T-cell (primary cell): Measurements from ENCODE around the gene KDF1. TPM values are rescaled to one million over a fixed set of nuclear protein-coding genes. Genes with fewer than 3 reads are reported as not detected.

Experiments
- ATAC-seq, 4 experiments: fragments of 200-7000 bp in 3 of 4; fragments of 150-1000 bp in 1 of 4; cut with Tn5 transposase; replicated peaks in 1 of 4; 1 replicate in 3 of 4; 2 replicates in 1 of 4; pipeline ENCODE4 v1.10.0; 2021; ENCODE audit warnings: moderate library complexity in 3 of 4, mild to moderate bottlenecking in 2 of 4, moderate number of reproducible peaks in 1 of 4
- CTCF ChIA-PET, 2 donors: fragments of 300-600 bp; sonication (Branson Sonifier 250); formaldehyde crosslinking; loops; one replicate each; lab custom pipeline; 2022; ENCODE audit warnings: antibody characterized with exemption in 2 of 2; lab: Charles Lee
- POLR2A ChIA-PET, 2 donors: fragments of 300-600 bp; sonication (Branson Sonifier 250); formaldehyde crosslinking; loops; one replicate each; lab custom pipeline; 2022; ENCODE audit warnings: antibody characterized with exemption in 2 of 2; lab: Charles Lee
- DNase-seq, 35 experiments: peaks; one replicate each; pipeline versions ENCODE4 v3.0.0 to v3.0.0-alpha.2; 2013 to 2023
- H3K27ac ChIP-seq: one replicate; pipeline ENCODE4 v1.5.1; 2013; ENCODE audit warnings: low read length
- H3K27me3 ChIP-seq, 2 experiments: replicated peaks in 1 of 2; 1 replicate in 1 of 2; 2 replicates in 1 of 2; pipeline versions ENCODE4 v1.6.1 to v1.7.0; 2013; ENCODE audit warnings: low read length in 1 of 2, mixed read lengths in 1 of 2; ENCODE audit not compliant: control insufficient read depth in 2 of 2, insufficient read depth in 2 of 2; ENCODE audit errors: extremely low read depth in 1 of 2
- H3K36me3 ChIP-seq, 2 donors: 1 replicate in 1 of 2; 2 replicates in 1 of 2; pipeline versions ENCODE4 v1.6.1 to v1.7.0; 2013; ENCODE audit warnings: low read length in 1 of 2; ENCODE audit not compliant: control insufficient read depth in 2 of 2, insufficient read depth in 1 of 2; ENCODE audit errors: extremely low read depth in 1 of 2
- H3K4me1 ChIP-seq, 2 experiments: 1 replicate in 1 of 2; 2 replicates in 1 of 2; pipeline versions ENCODE4 v1.6.1 to v1.7.0; 2013; ENCODE audit warnings: low read length in 2 of 2, mixed read lengths in 1 of 2; ENCODE audit not compliant: insufficient read depth in 2 of 2, control insufficient read depth in 1 of 2; ENCODE audit errors: extremely low read depth in 1 of 2
- H3K4me3 ChIP-seq, 2 donors: 1 replicate in 1 of 2; 2 replicates in 1 of 2; pipeline versions ENCODE4 v1.5.1 to v1.7.0; 2013; ENCODE audit warnings: mild to moderate bottlenecking in 2 of 2, low read length in 1 of 2, moderate library complexity in 1 of 2; ENCODE audit not compliant: control insufficient read depth in 1 of 2; ENCODE audit errors: extremely low read depth in 1 of 2
- H3K9me3 ChIP-seq: 2 replicates; pipeline ENCODE4 v1.7.0; 2013
- H3K27ac Mint-ChIP-seq, 2 donors: one replicate each; pipeline ENCODE4 v1.8.0; 2020 to 2021; ENCODE audit warnings: mild to moderate bottlenecking in 2 of 2, mixed read lengths in 2 of 2
- H3K27me3 Mint-ChIP-seq, 2 donors: one replicate each; pipeline ENCODE4 v1.8.0; 2021 to 2022; ENCODE audit warnings: mixed read lengths in 2 of 2
- H3K36me3 Mint-ChIP-seq: one replicate; pipeline ENCODE4 v1.8.0; 2021; ENCODE audit warnings: mixed read lengths
- H3K4me1 Mint-ChIP-seq, 3 donors: one replicate each; pipeline ENCODE4 v1.8.0; 2020 to 2022; ENCODE audit warnings: mixed read lengths in 3 of 3, mild to moderate bottlenecking in 1 of 3
- H3K4me3 Mint-ChIP-seq, 3 donors: one replicate each; pipeline ENCODE4 v1.8.0; 2020 to 2022; ENCODE audit warnings: mild to moderate bottlenecking in 3 of 3, mixed read lengths in 3 of 3, moderate library complexity in 3 of 3
- H3K9me3 Mint-ChIP-seq, 3 donors: one replicate each; pipeline ENCODE4 v1.8.0; 2020 to 2022; ENCODE audit warnings: mixed read lengths in 3 of 3
- WGBS: methylation state at CpG from one replicate; pipeline ENCODE4 v1.1.5; 2013; ENCODE audit warnings: missing lambda C conversion rate; ENCODE audit not compliant: insufficient coverage; 5-methylcytosine and 5-hydroxymethylcytosine counted together
- total RNA-seq, 35 experiments: library from RNA in 6 of 35; stranded (reverse) in 6 of 35; fragments of 120-200 nt in 1 of 35; gene quantifications; one replicate each; pipeline versions ENCODE4 v1.2.1 to v1.2.4 and lab custom pipeline; 2013 to 2026

Gene KDF1
- total RNA-seq, 5 donors from 2014 or later (not counting 1 experiment from before 2014, with no cell fraction given) = 0.84 to 2.8 (median 2.3) TPM

- Mint-ChIP-seq H3K9me3 (no peaks in the 10 kb centered on the region), H3K36me3 (no peaks in the 10 kb centered on the region), H3K4me3 (no peak overlapping the region), H3K27ac (no peak overlapping the region), H3K4me1 (no peaks in the 10 kb centered on the region), H3K27me3 (peaks cover 8 to 12% of the 10 kb centered on the region in 2 donors)
- ChIA-PET CTCF (no interaction called here), POLR2A (no interaction called here)
- Histone ChIP-seq H3K4me3 (no peak overlapping the region), H3K36me3 (no peaks in the 10 kb centered on the region), H3K27ac (no peak overlapping the region), H3K4me1 (no peaks in the 10 kb centered on the region), H3K27me3 (peaks cover 0 to 34% of the 10 kb centered on the region in 2 experiments), H3K9me3 (no peaks in the 10 kb centered on the region)
- DNase-seq = no peak
- no peak for ATAC-seq
- no CpG with 5 or more reads among the region's 4 CpGs for WGBS
Observed at GRCh38 chr1:26972821-26973220, 12.6 kb upstream of the KDF1 start.

GRCh38 chr1:26972390-26972789, 12.1 kb upstream of the KDF1 start:
- Histone ChIP-seq H3K4me3 (no peak overlapping the region), H3K9me3 (no peaks in the 10 kb centered on the region), H3K36me3 (no peaks in the 10 kb centered on the region), H3K27me3 (peaks cover 0 to 37% of the 10 kb centered on the region in 2 experiments), H3K27ac (no peak overlapping the region), H3K4me1 (no peaks in the 10 kb centered on the region)
- POLR2A ChIA-PET = interaction anchor here in 1 of 2 donors (0.6 kb wide), 1 partner anchor 24 kb away, joined by 3 read pairs; no protein-coding TSS in a partner anchor
- no peak for ATAC-seq
- H3K4me3 Mint-ChIP-seq = no peak overlapping the region
- no peak for DNase-seq
- H3K27me3 Mint-ChIP-seq = peaks cover 8 to 12% of the 10 kb centered on the region in 2 donors
- CTCF ChIA-PET = no interaction called here
- no peaks in the 10 kb centered on the region for H3K9me3 Mint-ChIP-seq
- H3K4me1 Mint-ChIP-seq = no peaks in the 10 kb centered on the region
- WGBS = 52% methylated on average over 3 of the region's 6 CpGs
- no peak overlapping the region for H3K27ac Mint-ChIP-seq
- no peaks in the 10 kb centered on the region for H3K36me3 Mint-ChIP-seq

GRCh38 chr1:26971590-26971989, 11.3 kb upstream of the KDF1 start:
- Histone ChIP-seq H3K27me3 (peaks cover 0 to 45% of the 10 kb centered on the region in 2 experiments), H3K4me3 (no peak overlapping the region), H3K27ac (no peak overlapping the region), H3K9me3 (no peaks in the 10 kb centered on the region), H3K4me1 (no peaks in the 10 kb centered on the region), H3K36me3 (no peaks in the 10 kb centered on the region)
- Mint-ChIP-seq H3K4me1 (no peaks in the 10 kb centered on the region), H3K36me3 (no peaks in the 10 kb centered on the region), H3K27me3 (peaks cover 11 to 16% of the 10 kb centered on the region in 2 donors), H3K4me3 (no peak overlapping the region), H3K9me3 (no peaks in the 10 kb centered on the region), H3K27ac (no peak overlapping the region)
- WGBS = 40% methylated on average over 1 of the region's 3 CpGs
- POLR2A ChIA-PET = interaction anchor here in 1 of 2 donors (0.6 kb wide), 1 partner anchor 25 kb away, joined by 3 read pairs; no protein-coding TSS in a partner anchor
- no peak for ATAC-seq
- CTCF ChIA-PET = no interaction called here
- no peak for DNase-seq

- no peak for DNase-seq
Observed at GRCh38 chr1:26970810-26971209, 10.5 kb upstream of the KDF1 start.

GRCh38 chr1:26965628-26966027, 5.4 kb upstream of the KDF1 start:
- ChIA-PET CTCF (no interaction called here), POLR2A (no interaction called here)
- ATAC-seq (no peak), DNase-seq (no peak)
- H3K27ac Mint-ChIP-seq = no peak overlapping the region
- peaks cover 0 to 70% of the 10 kb centered on the region in 2 experiments for H3K27me3 ChIP-seq
- 95% methylated on average over 2 of the region's 9 CpGs for WGBS
- H3K36me3 ChIP-seq = no peaks in the 10 kb centered on the region
- no peak overlapping the region for H3K4me3 Mint-ChIP-seq
- no peak overlapping the region for H3K4me3 ChIP-seq
- H3K9me3 ChIP-seq = no peaks in the 10 kb centered on the region
- peaks cover 37% of the 10 kb centered on the region in 2 donors for H3K27me3 Mint-ChIP-seq
- H3K9me3 Mint-ChIP-seq = no peaks in the 10 kb centered on the region
- no peaks in the 10 kb centered on the region for H3K36me3 Mint-ChIP-seq
- peaks cover 3% of the 10 kb centered on the region in 3 donors for H3K4me1 Mint-ChIP-seq
- H3K4me1 ChIP-seq = peaks cover 0 to 3% of the 10 kb centered on the region in 2 experiments
- no peak overlapping the region for H3K27ac ChIP-seq

More at GRCh38 chr1:26970810-26971209, 10.5 kb upstream of the KDF1 start:
- Mint-ChIP-seq H3K4me1 (no peaks in the 10 kb centered on the region), H3K9me3 (no peaks in the 10 kb centered on the region), H3K4me3 (no peak overlapping the region), H3K27ac (no peak overlapping the region), H3K36me3 (no peaks in the 10 kb centered on the region), H3K27me3 (peaks cover 16 to 23% of the 10 kb centered on the region in 2 donors)
- POLR2A ChIA-PET = no interaction called here
- CTCF ChIA-PET = no interaction called here
- H3K4me1 ChIP-seq = no peaks in the 10 kb centered on the region
- 91% methylated on average over 5 of the region's 7 CpGs for WGBS
- ATAC-seq = no peak
- H3K36me3 ChIP-seq = no peaks in the 10 kb centered on the region
- H3K9me3 ChIP-seq = no peaks in the 10 kb centered on the region
- H3K27ac ChIP-seq = no peak overlapping the region
- no peak overlapping the region for H3K4me3 ChIP-seq
- H3K27me3 ChIP-seq = peaks cover 0 to 53% of the 10 kb centered on the region in 2 experiments

- CTCF ChIA-PET = no interaction called here
- no peak for DNase-seq
- Mint-ChIP-seq H3K27me3 (peaks cover 34 to 37% of the 10 kb centered on the region in 2 donors), H3K4me3 (no peak overlapping the region), H3K36me3 (no peaks in the 10 kb centered on the region), H3K4me1 (peaks cover 5 to 6% (median 6%) of the 10 kb centered on the region in 3 donors), H3K27ac (no peak overlapping the region), H3K9me3 (no peaks in the 10 kb centered on the region)
- peaks cover 0 to 7% of the 10 kb centered on the region in 2 experiments for H3K4me1 ChIP-seq
- 88% methylated on average over 4 of the region's 6 CpGs for WGBS
- ATAC-seq = no peak
- H3K27ac ChIP-seq = no peak overlapping the region
- POLR2A ChIA-PET = no interaction called here
- no peaks in the 10 kb centered on the region for H3K9me3 ChIP-seq
- no peaks in the 10 kb centered on the region for H3K36me3 ChIP-seq
- H3K27me3 ChIP-seq = peaks cover 0 to 68% of the 10 kb centered on the region in 2 experiments
- no peak overlapping the region for H3K4me3 ChIP-seq
Observed at GRCh38 chr1:26965213-26965612, 4.9 kb upstream of the KDF1 start.
